ENCODE data around the gene HADHA.
A peak's percentile ranks its signal among the peaks of the same experiment; 100 is the strongest.
"Not testable (repeated sequence)": the region's sequence is repeated elsewhere in the genome, so short reads cannot be mapped to it uniquely, and the experiment has no call there.

HADHA gene

GRCh38 chr2:26269571-26270158 lies 25.2 kb upstream of the HADHA start:
- H3K4me3 ChIP-seq (ENCODE audit: low read length) = no peak overlapping the region
- TF ChIP-seq, protein P1, sequence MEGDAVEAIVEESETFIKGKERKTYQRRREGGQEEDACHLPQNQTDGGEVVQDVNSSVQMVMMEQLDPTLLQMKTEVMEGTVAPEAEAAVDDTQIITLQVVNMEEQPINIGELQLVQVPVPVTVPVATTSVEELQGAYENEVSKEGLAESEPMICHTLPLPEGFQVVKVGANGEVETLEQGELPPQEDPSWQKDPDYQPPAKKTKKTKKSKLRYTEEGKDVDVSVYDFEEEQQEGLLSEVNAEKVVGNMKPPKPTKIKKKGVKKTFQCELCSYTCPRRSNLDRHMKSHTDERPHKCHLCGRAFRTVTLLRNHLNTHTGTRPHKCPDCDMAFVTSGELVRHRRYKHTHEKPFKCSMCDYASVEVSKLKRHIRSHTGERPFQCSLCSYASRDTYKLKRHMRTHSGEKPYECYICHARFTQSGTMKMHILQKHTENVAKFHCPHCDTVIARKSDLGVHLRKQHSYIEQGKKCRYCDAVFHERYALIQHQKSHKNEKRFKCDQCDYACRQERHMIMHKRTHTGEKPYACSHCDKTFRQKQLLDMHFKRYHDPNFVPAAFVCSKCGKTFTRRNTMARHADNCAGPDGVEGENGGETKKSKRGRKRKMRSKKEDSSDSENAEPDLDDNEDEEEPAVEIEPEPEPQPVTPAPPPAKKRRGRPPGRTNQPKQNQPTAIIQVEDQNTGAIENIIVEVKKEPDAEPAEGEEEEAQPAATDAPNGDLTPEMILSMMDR (IDR thresholded peaks at IDR 0.05; ENCODE audit: insufficient read depth, low read depth, low read length, missing control alignments) = no peak
- DNase-seq (ENCODE audit: low read depth) = peak; percentile 89

DNA sequence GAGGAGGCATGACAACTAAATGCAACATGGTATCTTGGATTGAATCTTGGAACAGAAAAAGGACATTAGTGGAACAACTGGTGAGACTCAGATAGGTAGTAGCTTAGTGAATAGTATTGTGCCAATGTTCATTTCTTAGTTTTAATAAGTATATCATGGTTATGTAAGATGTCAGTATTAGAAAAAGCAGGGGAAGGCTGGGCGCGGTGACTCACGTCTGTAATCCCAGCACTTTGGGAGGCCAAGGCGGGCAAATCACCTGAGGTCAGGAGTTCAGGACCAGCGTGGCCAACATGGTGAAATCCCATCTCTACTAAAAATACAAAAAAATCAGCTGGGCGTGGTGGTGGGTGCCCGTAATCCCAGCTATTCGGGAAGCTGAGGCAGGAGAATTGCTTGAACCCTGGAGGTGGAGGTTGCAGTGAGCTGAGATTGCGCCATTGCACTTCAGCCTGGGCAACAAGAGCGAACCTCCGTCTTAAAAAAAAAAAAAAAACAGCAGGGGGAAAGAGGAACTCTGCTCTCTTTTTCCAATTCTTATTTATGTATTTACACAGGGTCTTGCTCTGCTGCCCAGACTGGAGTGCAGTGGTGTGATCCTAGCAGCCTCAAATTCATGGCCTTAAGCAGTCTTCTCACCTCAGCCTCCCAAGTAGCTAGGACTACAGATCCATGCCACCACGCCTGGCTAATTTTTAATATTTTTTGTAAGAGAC lies 24.4 kb upstream of the HADHA start:
- DNase-seq (ENCODE audit: low read depth); H3K4me3 ChIP-seq (ENCODE audit: low read length): not testable (repeated sequence)

- no peak overlapping the region for H3K4me3 ChIP-seq (ENCODE audit: low read length)
- DNase-seq (ENCODE audit: low read depth) = no peak
- TF ChIP-seq, protein P1 (IDR thresholded peaks at IDR 0.05; ENCODE audit: insufficient read depth, low read depth, low read length, missing control alignments) = no peak
Measured at GRCh38 chr2:26268213-26268612, 23.8 kb upstream of the HADHA start.

- H3K4me3 ChIP-seq (ENCODE audit: low read length); DNase-seq (ENCODE audit: low read depth): not testable (repeated sequence)
Measured at GRCh38 chr2:26258836-26259235, 14.4 kb upstream of the HADHA start.

GRCh38 chr2:26255759-26256384 lies 11.4 kb upstream of the HADHA start:
- no peak for DNase-seq (ENCODE audit: low read depth)
- no peak overlapping the region for H3K4me3 ChIP-seq (ENCODE audit: low read length)
- TF ChIP-seq, protein P1 (IDR thresholded peaks at IDR 0.05; ENCODE audit: insufficient read depth, low read depth, low read length, missing control alignments) = no peak

DNA sequence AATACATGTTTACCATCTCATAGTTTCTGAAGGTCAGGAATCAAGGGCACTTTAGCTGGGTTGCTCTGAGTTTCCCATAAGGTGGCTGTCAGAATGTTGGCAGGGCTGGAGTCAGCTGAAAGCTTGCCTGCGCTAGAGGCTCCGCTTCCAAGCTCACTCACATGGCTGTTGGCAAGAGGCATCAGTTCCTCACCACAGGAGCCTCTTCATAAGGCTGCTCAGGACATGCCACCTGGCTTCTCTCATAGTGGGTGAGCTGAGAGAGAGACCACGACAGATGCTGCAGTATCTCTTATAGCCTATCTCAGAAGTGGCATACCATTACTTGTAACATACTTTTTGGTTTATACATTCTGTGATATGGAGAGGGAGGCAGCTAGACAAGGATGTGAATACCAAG lies 7.5 kb upstream of the HADHA start:
- no peak for DNase-seq (ENCODE audit: low read depth)
- TF ChIP-seq, protein P1 (IDR thresholded peaks at IDR 0.05; ENCODE audit: insufficient read depth, low read depth, low read length, missing control alignments) = no peak

GRCh38 chr2:26249625-26250024 lies 5.2 kb upstream of the HADHA start:
- no peak overlapping the region for H3K4me3 ChIP-seq (ENCODE audit: low read length)
- TF ChIP-seq, protein P1 (IDR thresholded peaks at IDR 0.05; ENCODE audit: insufficient read depth, low read depth, low read length, missing control alignments) = no peak
- DNase-seq (ENCODE audit: low read depth) = no peak

More for the DNA sequence above, 7.5 kb upstream of the HADHA start:
- H3K4me3 ChIP-seq (ENCODE audit: low read length) = no peak overlapping the region

DNA sequence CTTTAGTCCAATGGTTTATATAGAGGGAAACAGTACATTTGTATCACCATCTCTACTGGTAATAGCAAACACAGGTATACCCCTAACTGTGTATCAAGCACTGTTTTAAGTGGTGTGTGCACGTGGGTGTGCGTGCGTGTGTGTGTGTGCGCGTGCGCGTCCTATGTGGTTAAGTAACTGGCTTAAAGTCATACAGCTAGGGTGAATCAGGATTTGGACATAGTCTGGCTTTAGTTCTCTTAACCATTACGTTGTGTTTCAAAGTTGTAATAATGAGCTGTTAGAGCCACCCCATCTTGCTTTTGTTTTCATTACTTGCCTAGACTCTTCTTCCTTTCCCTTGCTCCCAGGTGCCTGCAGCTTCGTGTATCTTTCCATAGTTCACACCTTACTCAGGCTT lies 2.4 kb upstream of the HADHA start:
- DNase-seq (ENCODE audit: low read depth) = peak; percentile 69
- TF ChIP-seq, protein P1 (IDR thresholded peaks at IDR 0.05; ENCODE audit: insufficient read depth, low read depth, low read length, missing control alignments) = no peak
- H3K4me3 ChIP-seq (ENCODE audit: low read length) = peak overlapping the region; percentile 90

Measured in epithelial cell of esophagus (primary cell).